ENCODE measurements around the gene PSMG4.

Gene PSMG4

GRCh38 chr6:3288711-3289663 lies 30.2 kb downstream of the PSMG4 start:
- H3K4me3 ChIP-seq (replicated peaks; ENCODE audit: low read depth, low read length): no peak overlapping the region
- TF ChIP-seq CTCF (IDR thresholded peaks at IDR 0.05; ENCODE audit: low read depth, low read length, missing control alignments): no peak
- DNase-seq (ENCODE audit: extremely low read depth, low read depth): no peak

- DNase-seq (ENCODE audit: extremely low read depth, low read depth): no peak
Measured at GRCh38 chr6:3289664-3290055, 30.9 kb downstream of the PSMG4 start.

GRCh38 chr6:3290149-3290930 lies 31.6 kb downstream of the PSMG4 start:
- no peak for TF ChIP-seq CTCF (IDR thresholded peaks at IDR 0.05; ENCODE audit: low read depth, low read length, missing control alignments)
- DNase-seq (ENCODE audit: extremely low read depth, low read depth): no peak
- no peak overlapping the region for H3K4me3 ChIP-seq (replicated peaks; ENCODE audit: low read depth, low read length)

More at GRCh38 chr6:3289664-3290055, 30.9 kb downstream of the PSMG4 start:
- no peak for TF ChIP-seq CTCF (IDR thresholded peaks at IDR 0.05; ENCODE audit: low read depth, low read length, missing control alignments)
- H3K4me3 ChIP-seq (replicated peaks; ENCODE audit: low read depth, low read length): no peak overlapping the region

- DNase-seq (ENCODE audit: extremely low read depth, low read depth): no peak
- no peak overlapping the region for H3K4me3 ChIP-seq (replicated peaks; ENCODE audit: low read depth, low read length)
- TF ChIP-seq CTCF (IDR thresholded peaks at IDR 0.05; ENCODE audit: low read depth, low read length, missing control alignments): no peak
Measured at GRCh38 chr6:3290931-3291211, 32.1 kb downstream of the PSMG4 start.

GRCh38 chr6:3291346-3291745 lies 32.6 kb downstream of the PSMG4 start:
- TF ChIP-seq CTCF (IDR thresholded peaks at IDR 0.05; ENCODE audit: low read depth, low read length, missing control alignments): no peak
- no peak overlapping the region for H3K4me3 ChIP-seq (replicated peaks; ENCODE audit: low read depth, low read length)
- no peak for DNase-seq (ENCODE audit: extremely low read depth, low read depth)

GRCh38 chr6:3291987-3292386 lies 33.2 kb downstream of the PSMG4 start:
- no peak for TF ChIP-seq CTCF (IDR thresholded peaks at IDR 0.05; ENCODE audit: low read depth, low read length, missing control alignments)
- no peak overlapping the region for H3K4me3 ChIP-seq (replicated peaks; ENCODE audit: low read depth, low read length)
- no peak for DNase-seq (ENCODE audit: extremely low read depth, low read depth)
